ENCODE data around the gene RAB23.
"Not testable (repeated sequence)": the region's sequence is repeated elsewhere in the genome, so short reads cannot be mapped to it uniquely, and the experiment has no call there.

- not testable (repeated sequence) for TF ChIP-seq FOXK1 (CRISPR knock-in tag; IDR thresholded peaks at IDR 0.05; ENCODE audit: borderline replicate concordance); NCOA1 (IDR thresholded peaks at IDR 0.05; ENCODE audit: low read depth); CTCF (IDR thresholded peaks at IDR 0.05 in 2 of 3, conservative IDR thresholded peaks at IDR 0.05 in 1 of 3; ENCODE audit: insufficient read depth in 2 of 3, low read depth in 1 of 3, low read length in 3 of 3); ZBTB7A (IDR thresholded peaks at IDR 0.05; ENCODE audit: borderline replicate concordance, control insufficient read depth, low read depth, low read length); NR1H2 (CRISPR knock-in tag; IDR thresholded peaks at IDR 0.05); KAT7 (CRISPR knock-in tag; IDR thresholded peaks at IDR 0.05; ENCODE audit: borderline replicate concordance); ZC3H8 (IDR thresholded peaks at IDR 0.05); POLR2A (conservative IDR thresholded peaks at IDR 0.05)
These were observed 21.4 kb upstream of the RAB23 start for GRCh38 chr6:57243526-57243925.

Measured in K562 (cell line).